HG03039 (cell line): ENCODE results near the gene PTPRU.
"Not testable (repeated sequence)": the region's sequence is repeated elsewhere in the genome, so short reads cannot be mapped to it uniquely, and the experiment has no call there.

Experiments
- ATAC-seq: cut with Tn5 transposase; IDR thresholded peaks from one replicate; pipeline ENCODE4 v1.9.1; 2021; ENCODE audit warnings: mild to moderate bottlenecking, moderate library complexity; ENCODE audit not compliant: unreplicated experiment

PTPRU gene

DNA sequence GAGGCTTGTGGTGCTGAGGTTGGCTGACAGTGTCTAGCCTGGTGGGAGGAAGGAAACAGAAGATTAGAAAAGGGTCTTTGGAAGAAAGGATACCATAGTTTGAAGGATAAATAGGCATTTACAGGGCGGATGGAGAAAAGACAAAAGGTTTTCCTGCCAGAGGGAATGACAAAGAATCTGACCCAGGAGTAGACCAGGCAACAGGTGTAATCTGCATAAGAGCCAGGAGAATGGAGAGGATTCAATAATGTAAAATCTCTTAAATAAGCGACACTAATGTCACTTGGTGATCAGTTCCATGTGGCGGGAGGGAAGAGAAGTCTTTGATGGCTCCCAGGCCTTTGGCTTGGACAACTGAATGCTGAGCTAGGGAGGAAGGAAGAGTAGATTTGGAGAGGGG is 15.0 kb upstream of the PTPRU start:
- no peak for ATAC-seq

DNA sequence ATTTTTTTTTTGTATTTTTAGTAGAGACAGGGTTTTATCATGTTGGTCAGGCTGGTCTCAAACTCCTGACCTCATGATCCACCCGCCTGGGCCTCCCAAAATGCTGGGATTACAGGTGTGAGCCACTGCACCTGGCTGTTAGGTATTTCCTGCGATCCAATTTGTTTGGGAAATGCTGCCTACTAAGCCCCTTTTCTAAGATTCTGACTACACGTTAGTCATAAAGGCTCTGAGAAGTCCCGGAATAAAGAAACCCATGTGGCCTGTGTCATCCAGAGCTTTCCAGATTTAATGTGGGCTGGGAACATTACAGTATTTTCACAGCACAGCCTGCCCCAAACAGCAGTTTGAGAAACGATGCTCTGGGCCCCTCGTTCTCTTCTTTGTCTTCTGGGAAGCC is 14.1 kb upstream of the PTPRU start:
- ATAC-seq, result not testable (repeated sequence)

DNA sequence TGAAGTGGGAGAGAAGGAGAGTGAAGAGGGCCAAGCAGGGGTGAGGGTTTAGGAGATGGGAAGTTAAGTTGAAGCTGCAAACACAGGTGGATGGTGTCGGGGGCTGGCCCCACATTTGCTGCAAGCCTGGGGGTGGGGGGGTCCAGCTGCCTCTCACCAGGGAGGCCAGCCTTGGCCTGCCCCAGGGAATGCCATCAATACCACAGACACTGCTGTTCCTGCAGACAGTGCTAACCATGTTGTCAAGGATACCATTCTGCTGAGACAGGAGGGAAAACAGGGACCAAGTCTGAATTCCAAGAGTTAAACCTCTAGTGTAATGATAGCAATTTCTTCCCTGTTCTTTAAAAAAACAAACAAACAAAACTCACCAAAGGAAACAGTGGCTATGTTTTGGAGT is 13.6 kb upstream of the PTPRU start:
- no peak for ATAC-seq

DNA sequence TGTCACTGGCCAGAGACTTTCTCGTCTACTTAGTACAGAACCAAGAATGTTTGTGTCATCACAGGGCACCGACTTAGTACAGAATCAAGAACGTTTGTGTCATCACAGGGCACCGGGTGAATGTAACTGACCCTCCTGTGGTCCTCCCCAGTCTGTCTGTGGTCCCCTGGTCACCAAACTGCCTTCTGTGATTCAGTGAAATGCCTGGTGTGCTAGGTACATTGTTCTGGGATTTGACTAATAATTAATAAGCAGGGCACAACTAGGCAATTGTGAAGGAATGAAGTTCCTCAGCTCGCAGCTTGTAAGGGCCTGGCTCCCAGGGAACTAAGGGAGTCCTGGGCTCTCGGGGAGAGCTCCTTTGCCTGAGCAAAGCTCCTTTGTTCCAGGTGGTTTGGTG is 12.8 kb upstream of the PTPRU start:
- ATAC-seq, result no peak

DNA sequence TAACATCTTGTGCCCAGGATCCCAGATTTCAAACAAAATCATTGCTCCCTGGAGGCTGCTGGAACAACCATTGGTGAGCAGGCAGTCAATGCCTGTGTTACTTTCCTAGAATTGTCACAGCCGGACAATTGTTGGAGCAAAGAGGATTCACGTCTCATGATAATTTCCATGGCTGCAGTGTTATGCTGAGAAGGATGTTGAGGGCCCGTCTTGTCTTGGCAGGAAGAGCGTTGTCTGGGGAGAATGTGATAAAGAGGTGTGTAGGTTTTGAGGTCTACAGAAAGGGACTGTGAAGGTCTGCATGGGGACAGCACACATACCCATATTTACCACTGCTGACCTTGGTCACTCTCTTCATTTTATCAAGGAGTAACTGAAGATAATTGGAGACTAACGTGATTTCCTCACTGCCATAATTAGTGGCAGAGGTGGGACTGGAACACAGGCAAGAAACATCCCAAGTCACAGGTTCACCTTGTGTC is 11.9 kb upstream of the PTPRU start:
- no peak for ATAC-seq

DNA sequence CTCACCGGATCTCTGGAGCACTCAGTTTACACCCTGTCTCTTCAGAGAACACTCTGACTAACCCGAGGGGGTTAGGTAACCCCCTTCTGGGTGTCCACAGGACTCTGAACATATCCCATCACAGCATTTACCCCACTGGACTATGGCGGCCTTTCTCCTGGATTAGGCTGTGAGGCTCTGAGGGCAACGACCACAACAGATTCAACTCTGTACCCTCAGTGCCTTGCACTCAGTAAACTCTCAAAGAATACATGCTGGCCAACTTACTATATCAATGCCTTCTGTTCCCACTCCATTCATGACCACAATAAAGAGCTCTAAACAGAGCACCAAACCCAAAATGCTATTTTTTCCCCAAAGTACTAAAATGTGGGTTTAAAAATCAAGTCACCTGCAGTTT is 11.0 kb upstream of the PTPRU start:
- ATAC-seq, result no peak

DNA sequence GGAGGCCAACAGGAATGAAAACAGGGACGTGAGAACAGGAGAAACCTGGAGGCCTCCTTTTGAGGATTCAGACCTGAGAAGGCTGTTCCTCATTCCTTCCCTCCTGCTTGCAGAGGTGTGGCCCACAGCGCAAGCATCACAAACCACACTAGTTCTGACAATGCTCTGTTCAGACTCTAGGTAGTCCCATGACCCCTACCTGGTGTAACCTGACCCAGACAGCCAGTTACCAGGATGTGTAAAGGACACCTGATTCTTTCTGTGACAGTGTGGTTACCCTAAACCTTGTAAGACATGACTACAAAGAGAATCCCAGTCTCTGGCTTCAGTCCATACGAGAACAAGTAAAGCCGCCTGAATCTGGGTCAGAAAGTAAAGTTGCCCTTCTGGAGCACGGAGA is 8.8 kb upstream of the PTPRU start:
- ATAC-seq, result no peak

DNA sequence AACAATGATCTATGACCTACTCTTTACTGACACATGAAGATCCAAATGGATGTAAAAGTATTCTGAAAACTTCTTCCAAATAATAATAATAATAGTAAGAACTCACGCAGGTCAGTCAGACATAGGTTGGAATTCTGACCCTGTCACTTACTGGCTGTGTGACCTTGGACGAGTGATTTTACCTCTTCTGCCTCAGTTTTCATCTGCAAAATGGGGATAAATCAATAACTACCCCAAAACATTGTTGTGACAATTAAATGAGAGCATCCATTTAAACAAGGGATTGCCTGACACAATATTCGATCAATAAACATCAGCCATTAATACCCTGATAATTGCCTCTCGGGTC is 6.1 kb upstream of the PTPRU start:
- no peak for ATAC-seq

DNA sequence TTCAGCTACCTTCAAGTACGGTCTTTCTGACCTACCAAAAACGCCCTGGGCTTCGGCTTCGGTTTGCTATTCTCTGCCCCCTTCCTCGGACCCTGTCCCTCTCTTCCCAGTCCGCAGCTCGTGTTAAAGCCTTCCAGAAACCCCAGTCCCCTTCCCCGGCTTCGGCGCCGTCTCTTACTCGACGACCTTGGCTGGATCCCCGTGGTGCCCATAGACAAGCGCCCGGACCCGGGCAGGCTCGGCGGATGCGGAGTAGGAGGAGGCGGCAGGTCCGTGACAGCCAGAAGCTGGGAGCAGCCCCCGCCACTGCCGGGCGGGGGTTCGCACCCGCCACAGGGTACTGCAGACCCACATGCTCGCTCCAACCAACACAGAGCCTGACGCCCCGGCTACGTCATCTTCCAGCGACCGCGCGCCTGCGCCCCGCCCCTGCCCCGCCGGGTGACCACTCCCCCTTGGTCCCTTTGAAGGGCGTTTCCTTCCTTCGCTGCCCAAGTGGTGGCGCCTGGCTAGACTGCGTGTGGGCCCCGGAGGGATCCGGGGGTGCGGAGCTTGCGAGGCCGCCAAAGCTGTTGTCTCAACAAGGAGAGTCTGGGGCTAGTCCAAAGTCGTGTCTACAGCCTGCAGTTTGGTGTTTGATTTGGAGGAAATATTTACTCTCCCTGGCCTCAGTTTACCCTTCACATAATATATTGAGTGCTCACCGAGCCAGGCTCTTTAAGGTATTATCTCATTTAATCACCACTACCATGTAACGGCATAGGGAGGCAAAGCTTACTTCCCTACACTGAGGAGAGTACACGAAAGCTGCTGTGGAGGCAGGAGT is 5.6 kb upstream of the PTPRU start, which contains the start of gene MECR:
MECR (minus strand) TSS at position 382 of the 826 bp plus-strand sequence; CDS start at position 354, 28 bp downstream.
- ATAC-seq, result peak; percentile 89

DNA sequence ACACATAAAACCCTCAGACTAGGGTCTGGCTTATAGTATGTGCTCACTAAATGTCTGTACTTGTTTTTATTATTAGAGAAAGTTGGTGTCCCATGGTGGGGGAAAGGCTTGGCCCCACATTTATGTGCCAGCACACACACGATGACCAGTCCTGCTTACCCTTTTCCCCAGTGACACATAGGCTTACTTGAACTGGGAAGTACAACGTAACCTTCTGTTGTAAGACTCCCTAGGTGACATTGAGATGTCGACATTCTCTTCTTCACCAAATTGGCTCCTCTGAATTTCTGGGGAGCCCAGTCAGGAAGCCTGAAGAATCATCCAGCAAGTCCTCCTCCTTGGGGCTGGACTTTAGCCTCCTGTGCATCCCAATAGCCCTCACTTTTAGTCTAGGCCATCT is 3.9 kb upstream of the PTPRU start:
- no peak for ATAC-seq

DNA sequence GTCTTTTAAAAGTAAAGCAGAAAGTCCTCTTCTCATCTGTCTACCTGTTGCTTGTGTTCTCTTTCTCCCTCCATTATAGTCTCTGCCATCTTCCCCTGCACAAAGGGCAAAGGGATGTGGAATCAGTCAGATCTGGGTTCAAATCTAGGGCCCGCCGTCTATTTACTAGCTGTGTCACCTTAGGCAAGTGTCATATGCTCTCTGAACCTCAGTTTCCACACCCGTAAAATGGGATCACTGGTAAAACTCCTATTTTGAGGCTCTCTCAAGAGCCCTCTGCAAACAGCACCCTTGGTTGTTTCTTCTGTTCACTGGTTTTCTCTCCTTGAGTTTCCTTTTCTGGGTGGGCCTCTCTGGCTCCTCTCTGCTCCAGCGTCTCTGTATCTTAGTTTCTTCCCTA is 2.6 kb upstream of the PTPRU start:
- ATAC-seq, result no peak

DNA sequence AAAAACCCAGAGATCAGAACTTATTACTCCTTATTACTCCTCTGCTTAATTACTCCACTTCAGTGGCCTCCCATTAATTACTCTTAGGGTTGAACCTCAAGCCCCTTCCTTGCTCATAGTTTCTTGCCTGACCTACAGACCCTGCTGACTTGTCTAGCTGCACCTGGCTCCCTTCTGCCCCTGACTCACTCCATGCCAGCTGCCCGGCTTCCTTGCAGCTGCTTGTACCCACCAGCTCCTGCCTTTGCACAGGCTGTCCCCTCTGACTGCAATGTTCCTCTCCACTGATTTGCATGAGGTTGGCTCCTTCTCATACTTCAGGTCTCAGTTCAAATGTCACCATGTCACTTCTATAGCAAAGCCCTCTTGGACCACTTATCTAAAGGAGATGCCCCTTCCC is 1.9 kb upstream of the PTPRU start:
- no peak for ATAC-seq

DNA sequence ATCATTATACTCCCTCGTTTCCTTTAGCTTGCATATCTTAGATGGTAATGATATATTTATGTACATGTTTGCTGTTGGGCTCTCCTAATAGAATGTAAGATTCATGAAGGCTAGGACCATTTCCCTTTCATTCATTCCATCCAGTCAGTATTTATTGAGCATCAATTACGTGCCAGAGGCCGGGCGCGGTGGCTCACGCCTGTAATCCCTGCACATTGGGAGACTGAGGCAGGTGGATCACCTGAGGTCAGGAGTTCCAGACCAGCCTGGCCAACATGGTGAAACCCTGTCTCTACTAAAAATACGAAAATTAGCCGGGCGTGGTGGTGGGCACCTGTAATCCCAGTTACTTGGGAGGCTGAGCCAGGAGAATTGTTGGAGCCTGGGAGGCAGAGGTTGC is 1.4 kb upstream of the PTPRU start:
- ATAC-seq, result not testable (repeated sequence)

DNA sequence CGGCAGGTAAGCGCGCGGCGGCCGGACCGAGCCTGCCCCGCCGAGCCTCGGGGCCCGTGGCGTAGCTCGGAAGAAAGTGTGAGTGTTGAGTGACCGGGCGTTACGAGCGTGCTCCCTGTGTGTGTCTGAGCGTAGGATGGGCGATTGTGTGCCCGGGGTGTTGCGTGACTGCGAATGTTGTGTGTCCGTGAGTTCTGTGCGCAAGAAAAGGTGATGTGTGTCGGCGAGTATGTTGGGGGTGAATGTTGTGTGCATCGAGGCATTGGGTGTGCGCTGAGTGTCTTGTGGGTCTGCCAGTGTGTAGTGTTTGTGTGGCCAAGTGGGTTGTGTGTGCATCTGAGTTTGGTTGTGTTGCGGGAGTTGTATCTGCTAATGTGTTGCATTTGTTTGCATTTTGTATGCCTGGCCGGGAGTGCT is 398 bp downstream of the PTPRU start:
- ATAC-seq, result no peak

DNA sequence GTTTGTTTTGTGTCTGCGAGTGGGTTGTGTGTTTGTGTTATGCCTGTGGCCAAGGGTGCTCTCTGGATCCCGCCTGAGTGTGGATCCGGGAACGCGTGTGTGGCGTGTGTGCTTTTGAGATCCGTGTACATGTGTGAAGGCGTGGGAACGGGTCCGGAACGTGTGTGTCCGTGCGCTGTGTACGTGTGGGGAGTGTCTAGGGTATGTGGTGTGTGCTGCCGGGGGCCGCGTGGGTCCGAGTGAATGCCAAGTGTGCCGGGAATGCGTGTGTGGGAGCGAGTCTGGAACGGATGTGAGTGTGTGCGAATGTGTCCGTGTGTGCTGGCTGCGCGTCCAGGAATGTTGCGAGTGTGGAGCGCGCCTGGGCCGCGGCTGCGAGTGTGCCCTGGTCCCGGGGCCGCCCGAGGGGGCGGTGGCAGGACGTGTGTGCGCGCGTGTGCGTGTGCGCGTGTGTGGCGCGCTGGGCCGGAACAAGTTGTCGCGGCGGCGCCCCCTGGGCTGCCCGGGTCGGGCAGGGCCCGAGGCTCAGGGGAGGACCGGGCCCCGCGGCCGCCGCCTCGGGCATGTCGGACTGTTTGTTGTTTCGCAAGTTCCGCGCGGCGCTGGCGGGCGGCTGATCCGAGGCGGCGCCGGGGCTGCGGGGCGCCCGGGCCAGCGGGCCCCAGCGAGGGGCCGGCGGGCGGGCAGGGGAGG is 953 bp downstream of the PTPRU start:
- no peak for ATAC-seq

DNA sequence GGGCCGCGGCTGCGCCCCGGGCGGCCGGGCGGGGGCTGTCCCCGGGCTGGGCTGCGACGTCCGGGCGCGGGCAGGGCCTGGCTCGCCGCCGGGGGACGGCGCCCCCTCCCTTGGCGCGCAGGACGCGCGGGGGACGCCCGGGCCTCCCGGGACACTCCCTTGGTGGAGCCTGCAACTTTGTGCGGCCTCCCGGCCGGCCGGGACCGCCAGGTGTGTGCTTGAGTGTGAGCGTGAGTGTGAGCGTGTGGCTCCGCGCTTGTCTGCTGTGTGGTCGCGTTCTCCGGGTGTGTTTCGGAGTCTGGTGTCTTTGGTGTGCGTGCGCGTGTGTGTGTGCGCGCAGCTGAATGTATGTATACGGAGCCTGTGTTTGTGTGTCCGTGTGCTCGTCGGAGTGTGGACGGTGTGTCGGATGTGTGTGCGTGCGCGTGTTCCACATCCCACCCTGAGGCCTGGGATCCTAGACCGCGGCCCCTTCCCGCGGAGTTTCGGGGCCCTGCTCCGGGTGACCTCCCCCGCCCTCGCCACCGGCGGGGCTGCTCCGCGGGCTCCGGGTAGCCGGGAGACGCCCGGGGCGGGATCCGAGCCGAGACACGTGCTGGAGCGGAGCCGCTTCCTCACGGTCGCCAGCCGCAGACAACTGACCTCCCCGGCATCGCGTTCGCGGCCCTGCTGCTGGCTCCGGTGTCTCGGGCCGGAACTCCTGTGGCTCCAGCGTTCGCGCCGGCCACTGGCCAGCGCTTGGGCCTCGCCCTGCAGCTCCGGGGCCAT is 1.7 kb downstream of the PTPRU start:
- no peak for ATAC-seq

DNA sequence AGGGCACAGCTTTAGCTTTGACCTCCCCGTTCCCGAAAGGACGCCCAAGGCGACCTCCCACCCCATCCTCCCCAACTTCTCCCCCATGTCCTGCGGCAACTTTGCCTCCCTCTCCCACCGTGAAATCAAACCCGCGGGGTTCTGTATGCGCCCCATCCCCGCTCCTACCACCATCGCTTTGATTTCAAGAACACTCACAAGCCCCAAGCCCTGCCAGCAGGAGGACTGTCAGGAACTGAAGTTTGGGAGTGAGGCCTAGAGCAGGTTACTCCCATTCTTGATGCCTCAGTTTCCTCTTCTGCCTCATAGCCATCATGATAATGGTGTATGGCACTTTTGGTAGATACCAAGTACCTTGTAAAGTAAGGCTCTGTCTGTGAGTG is 2.3 kb downstream of the PTPRU start:
- no peak for ATAC-seq

DNA sequence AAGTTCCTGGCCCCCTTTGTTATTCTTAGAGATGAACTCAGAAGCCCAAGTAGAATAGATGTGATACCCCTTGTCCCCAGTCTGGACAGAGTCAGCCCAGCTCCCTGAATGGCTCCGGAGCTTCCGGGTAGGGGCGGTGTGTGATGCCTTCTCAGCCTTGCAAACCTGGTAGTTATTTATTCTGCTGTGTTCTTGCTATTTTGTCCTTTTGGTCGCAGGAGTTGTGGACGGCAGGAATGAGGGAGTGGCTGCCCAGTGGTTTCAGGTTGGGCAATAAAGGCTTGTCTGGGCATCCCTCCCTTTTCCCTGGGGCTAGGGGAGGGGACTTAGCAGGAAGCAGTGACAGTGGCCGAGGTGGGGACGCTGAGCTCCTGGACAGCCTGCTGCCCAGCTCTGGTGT is 2.8 kb downstream of the PTPRU start:
- no peak for ATAC-seq

DNA sequence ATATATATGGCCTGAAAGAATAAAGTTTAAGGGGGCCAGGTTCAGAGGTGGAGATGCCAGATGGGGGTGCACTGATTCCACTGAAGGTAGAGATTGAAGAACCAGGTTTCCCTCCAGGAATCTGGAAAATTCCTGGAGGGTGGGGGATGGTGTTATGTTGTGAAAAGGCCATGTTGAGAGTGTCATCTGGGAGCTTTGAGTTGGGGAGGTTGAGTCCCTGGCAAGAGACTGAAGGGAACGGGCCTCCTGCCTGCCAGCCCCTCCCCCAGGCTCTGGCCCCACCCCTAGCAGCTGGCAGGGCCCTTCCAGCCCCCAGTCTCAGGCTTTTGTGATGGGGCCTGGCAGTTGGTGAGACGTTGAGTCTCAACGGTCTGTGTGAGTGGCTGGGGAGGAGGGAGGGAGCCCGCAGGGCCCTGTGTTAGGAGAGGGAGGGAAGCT is 4.1 kb downstream of the PTPRU start:
- no peak for ATAC-seq

DNA sequence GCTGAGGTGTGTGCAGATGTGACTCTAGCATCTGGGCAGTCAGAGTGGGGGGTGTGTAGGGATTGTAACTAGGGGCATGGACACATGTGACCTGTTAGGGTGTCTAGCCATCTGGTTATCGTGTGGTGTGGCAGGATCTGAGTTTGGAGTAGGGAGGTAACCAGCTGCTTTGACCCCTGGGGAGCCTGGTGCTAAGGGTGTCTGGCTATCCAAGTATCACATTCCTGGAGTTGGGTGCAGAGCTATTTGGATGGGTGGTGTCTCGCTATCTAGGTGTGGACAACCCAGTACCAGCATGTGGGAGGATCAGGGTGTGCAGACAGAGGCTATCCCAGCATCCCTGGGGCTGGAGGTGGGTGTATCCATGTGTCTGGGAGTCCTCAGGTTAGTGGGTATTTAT is 4.7 kb downstream of the PTPRU start:
- no peak for ATAC-seq

DNA sequence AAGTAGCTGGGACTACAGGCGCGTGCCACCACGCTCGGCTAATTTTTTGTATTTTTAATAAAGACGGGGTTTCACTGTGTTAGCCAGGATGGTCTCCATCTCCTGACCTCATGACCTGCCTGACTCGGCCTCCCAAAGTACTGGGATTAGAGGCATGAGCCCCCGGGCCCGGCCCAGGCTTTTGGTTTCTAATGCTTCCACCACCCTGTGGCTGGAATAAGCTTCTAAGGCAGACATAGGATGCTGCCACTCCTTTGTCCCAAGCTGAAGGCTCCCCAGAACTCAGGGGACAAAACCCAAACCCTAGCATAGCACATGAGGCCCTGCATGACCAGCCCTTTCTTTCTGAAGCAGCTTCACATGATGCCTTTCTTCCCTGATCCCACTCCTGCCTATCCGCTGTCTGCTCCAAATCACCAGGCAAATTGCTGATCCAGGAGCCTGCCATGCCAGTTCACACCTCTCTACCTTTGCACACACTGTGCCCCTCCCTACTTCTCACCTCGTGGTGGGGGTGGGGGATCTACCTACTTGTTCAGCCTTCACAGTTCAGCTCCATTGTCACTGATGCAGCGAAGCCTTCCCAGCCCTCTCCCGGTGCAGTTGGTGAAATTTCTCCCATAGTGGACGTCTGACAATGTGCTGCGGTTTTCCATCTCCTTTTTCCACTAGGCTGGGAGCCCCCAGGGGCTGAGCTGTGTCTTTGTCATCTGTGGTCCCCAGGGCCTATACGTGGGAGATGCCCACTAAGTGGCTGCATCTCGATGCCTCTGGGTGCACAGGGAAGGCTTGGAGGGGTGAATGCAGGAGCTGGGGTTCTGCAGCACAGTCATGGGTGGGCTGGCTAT is 6.9 kb downstream of the PTPRU start:
- no peak for ATAC-seq
